H1 (cell line): ENCODE measurements around the gene ARL8A. TPM values are rescaled to one million over a fixed set of nuclear protein-coding genes. Genes with fewer than 3 reads are reported as not detected.

Experiments used
- CTCF ChIA-PET: fragments of 300-600 bp; sonication (Branson Sonifier 250); formaldehyde crosslinking; loops from one replicate; lab custom pipeline; 2021; ENCODE audit not compliant: partially characterized antibody; lab: Charles Lee
- POLR2A ChIA-PET: fragments of 300-600 bp; sonication (Branson Sonifier 250); formaldehyde crosslinking; loops from one replicate; lab custom pipeline; 2021; ENCODE audit warnings: inconsistent platforms; ENCODE audit not compliant: partially characterized antibody; lab: Charles Lee
- DNase-seq, 2 experiments: peaks; one replicate each; pipeline versions ENCODE4 v3.0.0 to v3.0.0-alpha.2; 2010 to 2022; ENCODE audit warnings: low spot score in 2 of 2, low read depth in 1 of 2, mixed read lengths in 1 of 2
- FAIRE-seq: peaks from 2 replicates; lab custom pipeline; 2011; peaks lifted over from hg19 to GRCh38; lab: Jason Lieb, UNC
- H2AFZ ChIP-seq: 2 replicates; pipeline ENCODE4 v1.8.1; 2012; ENCODE audit warnings: low read length, inconsistent platforms
- H2AK5ac ChIP-seq: 2 replicates; pipeline ENCODE4 v1.6.1; 2013; ENCODE audit warnings: low read depth, low read length
- H2BK120ac ChIP-seq: replicated peaks from 2 replicates; pipeline ENCODE3; 2013; ENCODE audit warnings: low read depth, low read length, inconsistent platforms
- H2BK12ac ChIP-seq: 2 replicates; pipeline ENCODE4 v1.6.1; 2013; ENCODE audit warnings: low read depth, low read length
- H2BK15ac ChIP-seq: 2 replicates; pipeline ENCODE4 v1.6.1; 2013; ENCODE audit warnings: low read length
- H2BK20ac ChIP-seq: 2 replicates; pipeline ENCODE4 v1.6.1; 2013; ENCODE audit warnings: low read length
- H2BK5ac ChIP-seq: 2 replicates; pipeline ENCODE4 v1.6.1; 2013; ENCODE audit warnings: low read depth, low read length
- H3K14ac ChIP-seq: 2 replicates; pipeline ENCODE4 v1.6.1; 2013; ENCODE audit warnings: inconsistent platforms; ENCODE audit not compliant: insufficient read length
- H3K18ac ChIP-seq: 2 replicates; pipeline ENCODE4 v1.6.1; 2013; ENCODE audit warnings: low read length; ENCODE audit errors: extremely low read depth
- H3K23ac ChIP-seq: 2 replicates; pipeline ENCODE4 v1.6.1; 2013; ENCODE audit warnings: inconsistent platforms; ENCODE audit not compliant: insufficient read length
- H3K23me2 ChIP-seq: 2 replicates; pipeline ENCODE4 v1.6.1; 2013; ENCODE audit warnings: low read depth, low read length
- H3K27ac ChIP-seq: 2 replicates; pipeline ENCODE4 v1.6.1; 2011; ENCODE audit warnings: low read depth, low read length, inconsistent platforms
- H3K27me3 ChIP-seq, 4 experiments: replicated peaks in 1 of 4; 1 replicate in 1 of 4; 2 replicates in 3 of 4; pipeline versions ENCODE4 v1.6.1 to v1.8.1; 2011 to 2013; ENCODE audit warnings: low read length in 3 of 4, mild to moderate bottlenecking in 3 of 4, inconsistent platforms in 2 of 4, mixed read lengths in 2 of 4, moderate library complexity in 1 of 4; ENCODE audit not compliant: control insufficient read depth in 3 of 4, insufficient read depth in 3 of 4; ENCODE audit errors: extremely low read depth in 1 of 4
- H3K36me3 ChIP-seq, 4 experiments: 2 replicates each; pipeline versions ENCODE4 v1.6.1 to v1.8.1; 2011 to 2013; ENCODE audit warnings: mild to moderate bottlenecking in 4 of 4, low read length in 3 of 4, moderate library complexity in 2 of 4, control low read depth in 1 of 4, inconsistent platforms in 1 of 4; ENCODE audit not compliant: insufficient read depth in 4 of 4, control insufficient read depth in 2 of 4
- H3K4ac ChIP-seq: replicated peaks from 2 replicates; pipeline ENCODE3; 2013; ENCODE audit warnings: low read length, low read depth, mixed read lengths, inconsistent platforms; ENCODE audit not compliant: insufficient read length
- H3K4me1 ChIP-seq, 4 experiments: replicated peaks in 1 of 4; 1 replicate in 1 of 4; 2 replicates in 3 of 4; pipeline versions ENCODE4 v1.6.1 to v1.8.1; 2011 to 2013; ENCODE audit warnings: low read length in 3 of 4, inconsistent platforms in 2 of 4, mixed read lengths in 1 of 4; ENCODE audit not compliant: insufficient read depth in 4 of 4, control insufficient read depth in 3 of 4
- H3K4me2 ChIP-seq, 2 experiments: 2 replicates each; pipeline versions ENCODE4 v1.6.1 to v1.8.1; 2011 to 2013; ENCODE audit warnings: low read depth in 2 of 2, low read length in 2 of 2, control low read depth in 1 of 2, inconsistent platforms in 1 of 2, mild to moderate bottlenecking in 1 of 2; ENCODE audit not compliant: insufficient read depth in 1 of 2
- H3K4me3 ChIP-seq, 4 experiments: fragments of 200-600, 300-600 bp in 1 of 4; sonication (generic), shearing (Covaris generic), sonication (Bioruptor Twin) in 1 of 4; 2 replicates each; pipeline versions ENCODE4 v1.5.1 to v1.8.1; 2011 to 2016; ENCODE audit warnings: low read length in 4 of 4, low read depth in 3 of 4, control low read depth in 2 of 4, inconsistent platforms in 2 of 4, mild to moderate bottlenecking in 2 of 4, mixed read lengths in 1 of 4, moderate library complexity in 1 of 4; ENCODE audit not compliant: insufficient read depth in 2 of 4; ENCODE audit errors: extremely low read depth in 1 of 4
- H3K56ac ChIP-seq: replicated peaks from 2 replicates; pipeline ENCODE3; 2013; ENCODE audit warnings: low read depth, mild to moderate bottlenecking, mixed read lengths, low read length, inconsistent platforms; ENCODE audit not compliant: insufficient read length
- H3K79me1 ChIP-seq: 2 replicates; pipeline ENCODE4 v1.6.1; 2013; ENCODE audit warnings: low read depth, low read length, control low read depth
- H3K79me2 ChIP-seq, 2 experiments: 2 replicates each; pipeline versions ENCODE4 v1.6.1 to v1.8.1; 2012 to 2013; ENCODE audit warnings: low read length in 2 of 2, mild to moderate bottlenecking in 2 of 2, inconsistent platforms in 1 of 2; ENCODE audit not compliant: insufficient read depth in 2 of 2, control insufficient read depth in 1 of 2
- H3K9ac ChIP-seq, 4 experiments: replicated peaks in 1 of 4; 1 replicate in 1 of 4; 2 replicates in 3 of 4; pipeline versions ENCODE4 v1.6.1 to v1.8.1; 2011 to 2013; ENCODE audit warnings: low read depth in 3 of 4, low read length in 3 of 4, control low read depth in 2 of 4, mild to moderate bottlenecking in 2 of 4, moderate library complexity in 2 of 4, inconsistent platforms in 1 of 4; ENCODE audit errors: extremely low read depth in 1 of 4
- H3K9me3 ChIP-seq, 2 experiments: 2 replicates each; pipeline versions ENCODE4 v1.6.1 to v1.8.1; 2012 to 2013; ENCODE audit warnings: mild to moderate bottlenecking in 2 of 2, moderate library complexity in 2 of 2, control low read depth in 1 of 2, inconsistent platforms in 1 of 2, low read depth in 1 of 2, low read length in 1 of 2, mixed read lengths in 1 of 2; ENCODE audit not compliant: insufficient read depth in 2 of 2
- H4K20me1 ChIP-seq, 2 experiments: replicated peaks in 1 of 2; 2 replicates each; pipeline versions ENCODE3 to v1.8.1; 2011 to 2013; ENCODE audit warnings: inconsistent platforms in 2 of 2, low read length in 2 of 2, mild to moderate bottlenecking in 1 of 2; ENCODE audit not compliant: insufficient read depth in 2 of 2, control insufficient read depth in 1 of 2
- H4K5ac ChIP-seq: 2 replicates; pipeline ENCODE4 v1.6.1; 2013; ENCODE audit warnings: low read length, low read depth, mixed read lengths, inconsistent platforms; ENCODE audit not compliant: insufficient read length
- H4K8ac ChIP-seq: 2 replicates; pipeline ENCODE4 v1.8.0; 2013; ENCODE audit warnings: mild to moderate bottlenecking, moderate library complexity, low read length, inconsistent platforms; ENCODE audit not compliant: insufficient read depth; ENCODE audit errors: extremely low read depth
- H4K91ac ChIP-seq: replicated peaks from 2 replicates; pipeline ENCODE3; 2013; ENCODE audit warnings: low read length, mixed read lengths, inconsistent platforms; ENCODE audit not compliant: insufficient read length
- ASH2L ChIP-seq: fragments of 200-600, 300-600 bp; sonication (generic); IDR thresholded peaks from one replicate; pipeline ENCODE4 v1.7.1; 2017; ENCODE audit warnings: low read length
- EP300 ChIP-seq, 2 experiments: IDR thresholded peaks; 1 replicate in 1 of 2; 2 replicates in 1 of 2; pipeline ENCODE4 v1.6.1; 2011 to 2012; ENCODE audit warnings: low read depth in 2 of 2, low read length in 2 of 2, mild to moderate bottlenecking in 2 of 2, borderline replicate concordance in 1 of 2, inconsistent platforms in 1 of 2, moderate library complexity in 1 of 2
- GABPA ChIP-seq: IDR thresholded peaks from 2 replicates; pipeline ENCODE4 v1.6.1; 2011; ENCODE audit warnings: mild to moderate bottlenecking, low read length, moderate library complexity, borderline replicate concordance; ENCODE audit not compliant: insufficient read depth
- HDAC2 ChIP-seq, 2 experiments: fragments of 300-600 bp in 1 of 2; sonication (generic) in 1 of 2; IDR thresholded peaks; 2 replicates each; pipeline ENCODE4 v1.6.1; 2011 to 2012; ENCODE audit warnings: low read depth in 2 of 2, low read length in 2 of 2, mild to moderate bottlenecking in 2 of 2, moderate library complexity in 2 of 2, borderline replicate concordance in 1 of 2, inconsistent platforms in 1 of 2
- KDM4A ChIP-seq: IDR thresholded peaks from one replicate; pipeline ENCODE4 v1.7.1; 2012; ENCODE audit warnings: low read depth, mild to moderate bottlenecking, moderate library complexity, low read length, inconsistent platforms; ENCODE audit not compliant: severe bottlenecking
- SAP30 ChIP-seq: fragments of 300-600 bp; sonication (generic); IDR thresholded peaks from 2 replicates; pipeline ENCODE4 v1.7.1; 2012; ENCODE audit warnings: low read length, moderate library complexity, mild to moderate bottlenecking, inconsistent platforms; ENCODE audit not compliant: insufficient read depth, insufficient replicate concordance
- SIN3A ChIP-seq, 2 experiments: IDR thresholded peaks in 1 of 2; conservative IDR thresholded peaks in 1 of 2; 2 replicates each; pipeline ENCODE4 v1.6.1; 2011 to 2012; ENCODE audit warnings: low read length in 2 of 2, improper control_type of control experiment in 1 of 2, low read depth in 1 of 2, mild to moderate bottlenecking in 1 of 2
- TBP ChIP-seq: IDR thresholded peaks from 2 replicates; pipeline ENCODE4 v1.6.1; 2011; ENCODE audit warnings: low read depth, low read length, improper control_type of control experiment
- WGBS, 2 experiments: shearing (Covaris generic) in 1 of 2; methylation state at CpG; one replicate each; pipeline versions ENCODE4 v1.1.6 to v1.1.7; 2013 to 2015; ENCODE audit warnings: low lambda C conversion rate in 2 of 2, mixed read lengths in 2 of 2, inconsistent platforms in 1 of 2, low coverage in 1 of 2, missing lambda C conversion rate in 1 of 2; ENCODE audit not compliant: insufficient replicate concordance in 2 of 2, insufficient coverage in 1 of 2, insufficient read length in 1 of 2; ENCODE audit errors: extremely low coverage in 1 of 2, missing lambda C conversion rate in 1 of 2; 5-methylcytosine and 5-hydroxymethylcytosine counted together
- polyA plus RNA-seq, 7 experiments: library from polyadenylated mRNA; depleted of rRNA in 3 of 7; stranded (reverse) in 5 of 7; unstranded in 2 of 7; fragments of >200 nt in 5 of 7; fragments of 200-250 nt in 2 of 7; gene quantifications; 1 replicate in 5 of 7; 2 replicates in 1 of 7; 4 replicates in 1 of 7; pipeline versions ENCODE4 v1.2.1 to v1.2.3, GENCODE V29; 2011 to 2013; ENCODE audit warnings: missing spikeins in 2 of 7, mixed read lengths in 2 of 7
- total RNA-seq: library from RNA; stranded (reverse); fragmentation: NEBNext Ultra II Directional; extraction: Animal tissue kit (Norgen Biotek cat#: 25700); gene quantifications from 2 replicates; pipeline ENCODE4 v1.2.1, GENCODE V29; 2021
- TF ChIP-seq, protein P1 (sequence below): IDR thresholded peaks from 2 replicates; pipeline ENCODE4 v1.6.1; 2012; ENCODE audit warnings: inconsistent platforms

The ARL8A gene
- total and polyA plus RNA-seq, 2 of the 8 experiments (the other 6 are each of a cell fraction or from before 2014, with no cell fraction given), result 40.3 to 58.7 TPM

DNA sequence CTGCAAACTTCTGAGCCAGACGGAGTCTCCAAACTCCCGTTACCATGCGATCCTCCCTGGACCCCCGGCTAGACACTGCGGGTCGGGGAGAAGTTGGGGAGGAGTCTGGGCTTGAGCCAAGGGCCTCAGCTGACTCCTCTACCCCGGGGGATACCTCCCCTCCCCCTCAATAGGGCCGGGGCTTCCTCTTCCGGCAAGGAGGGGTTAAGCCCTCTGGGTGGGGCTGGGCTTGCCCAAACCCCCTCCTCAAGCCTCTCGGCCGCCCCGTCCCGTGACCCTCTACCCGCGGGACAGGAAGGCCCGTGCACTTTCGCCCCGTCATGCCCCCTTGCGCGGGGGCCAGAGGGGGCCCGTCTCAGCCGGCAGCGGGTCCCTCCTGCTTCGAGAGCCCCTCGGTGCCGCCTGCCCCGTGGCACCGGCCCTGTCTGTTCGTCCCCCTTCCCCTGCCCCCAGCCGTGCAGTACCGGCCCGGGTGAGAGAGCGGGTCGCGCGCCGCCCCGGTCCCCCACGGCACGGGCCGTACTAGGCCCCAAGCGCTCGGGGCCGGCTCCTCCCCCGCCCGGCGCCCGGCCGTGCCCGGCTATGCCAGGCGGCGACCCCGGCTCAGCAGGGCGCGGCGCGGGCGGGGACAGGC is 652 bp downstream of the ARL8A start:
- no peak overlapping the region for H2BK20ac ChIP-seq
- peak overlapping the region; percentile 34 for H4K5ac ChIP-seq
- DNase-seq, result peak in 1 of 2 experiments; percentile 76
- peak overlapping the region; percentile 62 to 78 (median 72) for H3K4me3 ChIP-seq
- H3K27me3 ChIP-seq, result peaks cover 0 to 7% (median 2%) of the 10 kb centered on the region in 4 experiments; a peak in 3 of 7 replicates
- no peak overlapping the region for H3K14ac ChIP-seq
- no peak overlapping the region for H3K23ac ChIP-seq
- H3K36me3 ChIP-seq, result no peaks in the 10 kb centered on the region
- H2BK15ac ChIP-seq, result peak overlapping the region; percentile 7; the same call in 1 of the 2 replicates
- peak overlapping the region; percentile 67; the same call in 1 of the 2 replicates for H3K27ac ChIP-seq
- peak overlapping the region; percentile 84; the same call in 1 of the 2 replicates for H2AK5ac ChIP-seq
- H2AFZ ChIP-seq, result no peak overlapping the region
- H2BK12ac ChIP-seq, result peak overlapping the region; percentile 87; the same call in 1 of the 2 replicates
- TF ChIP-seq, protein P1, sequence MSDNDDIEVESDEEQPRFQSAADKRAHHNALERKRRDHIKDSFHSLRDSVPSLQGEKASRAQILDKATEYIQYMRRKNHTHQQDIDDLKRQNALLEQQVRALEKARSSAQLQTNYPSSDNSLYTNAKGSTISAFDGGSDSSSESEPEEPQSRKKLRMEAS, result peak; percentile 29; the same call in 1 of the 2 replicates
- TF ChIP-seq SIN3A (conservative IDR thresholded peaks at IDR 0.05 in 1 of 2, IDR thresholded peaks at IDR 0.05 in 1 of 2; ENCODE audit: low read depth in 1 of 2, low read length in 2 of 2), result peak in 1 of 2 experiments; percentile 58; a peak in 1 of 4 replicates
- peak; percentile 40 for TF ChIP-seq KDM4A
- peak; percentile 54 for TF ChIP-seq ASH2L
- peak; percentile 50; the same call in 1 of the 2 replicates for TF ChIP-seq GABPA
- TF ChIP-seq HDAC2 (IDR thresholded peaks at IDR 0.05; ENCODE audit: borderline replicate concordance in 1 of 2, low read depth in 2 of 2, low read length in 2 of 2), result peak in 1 of 2 experiments; percentile 32; a peak in 1 of 4 replicates
- no peak for TF ChIP-seq EP300 (IDR thresholded peaks at IDR 0.05; ENCODE audit: borderline replicate concordance in 1 of 2, low read depth in 2 of 2, low read length in 2 of 2)
- no peak for TF ChIP-seq TBP
- peak; percentile 6 for TF ChIP-seq SAP30
- no peak overlapping the region for H3K4ac ChIP-seq
- peak overlapping the region; percentile 46 to 89 (median 73) for H3K9ac ChIP-seq
- no peak for FAIRE-seq
- POLR2A ChIA-PET, result interaction anchor here (0.6 to 3.0 kb wide), 10 partner anchors 9 to 136 kb away, joined by 3 to 14 read pairs (median 6); partner anchors contain the start of gene ELF3
- peaks cover 3 to 36% of the 10 kb centered on the region in 2 experiments; a peak in 3 of 4 replicates for H3K79me2 ChIP-seq
- H3K9me3 ChIP-seq, result no peaks in the 10 kb centered on the region
- peak overlapping the region; percentile 81; the same call in 1 of the 2 replicates for H2BK5ac ChIP-seq
- no peak overlapping the region for H4K91ac ChIP-seq
- H3K79me1 ChIP-seq, result peaks cover 8% of the 10 kb centered on the region
- 0 out of 2 replicates have a peak overlapping the region, but pooled peaks have one; percentile 38 for H4K8ac ChIP-seq
- peak overlapping the region; percentile 96 for H3K18ac ChIP-seq
- peak overlapping the region; percentile 78 to 92 for H3K4me2 ChIP-seq
- H2BK120ac ChIP-seq, result no peak overlapping the region
- H3K4me1 ChIP-seq, result peaks cover 3 to 13% (median 9%) of the 10 kb centered on the region in 4 experiments; a peak in 6 of 7 replicates
- peak overlapping the region; percentile 78 for H3K56ac ChIP-seq
- CTCF ChIA-PET, result interaction anchor here (0.8 to 6.1 kb wide), 7 partner anchors 8 to 144 kb away, joined by 3 to 50 read pairs (median 7); partner anchors contain the start of gene GPR37L1
- 0% methylated on average over 49 of the region's 58 CpGs; no CpG with 5 or more reads in 1 of the 2 experiments for WGBS, 2 experiments
- H3K23me2 ChIP-seq, result peaks cover 13% of the 10 kb centered on the region
- peaks cover 2 to 11% of the 10 kb centered on the region in 2 experiments for H4K20me1 ChIP-seq
